Measurements from ENCODE around the gene WDR70.
"Not testable (repeated sequence)": the region's sequence is repeated elsewhere in the genome, so short reads cannot be mapped to it uniquely, and the experiment has no call there.

Gene WDR70

GRCh38 chr5:37767961-37768360 is 388.8 kb downstream of the WDR70 start:
- no peak for DNase-seq (ENCODE audit: low read depth)

- DNase-seq (ENCODE audit: low read depth), result no peak
Measured at GRCh38 chr5:37768371-37768770, 389.3 kb downstream of the WDR70 start.

- no peak for DNase-seq (ENCODE audit: low read depth)
Measured at GRCh38 chr5:37769108-37769507, 390.0 kb downstream of the WDR70 start.

- DNase-seq (ENCODE audit: low read depth), result no peak
Measured at GRCh38 chr5:37769840-37770239, 390.7 kb downstream of the WDR70 start.

GRCh38 chr5:37770786-37771185 is 391.7 kb downstream of the WDR70 start:
- DNase-seq (ENCODE audit: low read depth), result no peak

GRCh38 chr5:37771203-37771611 is 392.1 kb downstream of the WDR70 start:
- DNase-seq (ENCODE audit: low read depth), result no peak

GRCh38 chr5:37771731-37772130 is 392.6 kb downstream of the WDR70 start:
- DNase-seq (ENCODE audit: low read depth), result no peak

- DNase-seq (ENCODE audit: low read depth), result no peak
Measured at GRCh38 chr5:37772255-37772654, 393.1 kb downstream of the WDR70 start.

DNA sequence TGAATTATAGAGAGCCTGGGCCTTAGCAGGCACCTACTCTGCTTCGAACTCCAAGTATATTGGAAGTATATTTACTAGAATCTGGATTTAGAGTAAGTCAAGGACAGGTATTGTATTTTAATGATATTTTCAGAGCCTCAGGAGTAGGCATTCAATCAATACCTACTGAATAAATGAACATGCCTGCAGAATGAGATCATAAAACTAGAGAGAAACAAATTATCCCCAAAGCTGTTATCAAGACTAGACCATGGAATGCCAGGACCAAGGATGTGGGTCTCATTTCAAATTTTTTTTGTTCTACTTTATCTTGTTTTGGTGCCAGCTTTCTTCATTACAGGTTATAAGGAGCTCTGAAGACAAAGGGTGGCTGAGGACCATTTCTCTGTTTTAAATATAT is 394.7 kb downstream of the WDR70 start:
- no peak for DNase-seq (ENCODE audit: low read depth)

DNA sequence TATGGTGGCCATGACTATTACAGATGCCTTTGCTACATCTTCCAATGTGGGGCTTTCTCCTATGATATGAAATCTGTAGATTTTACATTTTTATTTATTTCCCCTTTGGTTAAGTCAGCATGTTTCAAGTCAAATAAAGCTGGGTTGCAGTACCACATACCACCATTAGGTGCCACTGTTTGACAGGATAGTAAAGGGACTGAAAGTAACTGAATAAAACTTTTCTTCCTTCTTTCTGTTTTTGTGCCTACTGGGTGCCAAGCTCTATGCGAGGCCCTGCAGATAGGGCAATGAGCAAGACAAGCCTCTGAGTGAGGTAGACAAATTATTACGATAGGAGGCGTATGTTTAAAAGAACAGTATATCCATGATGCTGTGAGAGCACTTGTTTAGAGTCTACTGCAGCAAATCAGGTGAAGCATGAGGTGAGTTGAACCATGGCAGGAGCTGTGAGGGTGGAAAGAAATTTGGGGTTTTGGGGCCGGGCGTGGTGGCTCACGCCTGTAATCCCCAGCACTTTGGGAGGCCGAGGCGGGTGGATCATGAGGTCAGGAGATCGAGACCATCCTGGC is 395.9 kb downstream of the WDR70 start:
- no peak for DNase-seq (ENCODE audit: low read depth)

- no peak for DNase-seq (ENCODE audit: low read depth)
Measured at GRCh38 chr5:37776826-37777225, 397.7 kb downstream of the WDR70 start.

DNA sequence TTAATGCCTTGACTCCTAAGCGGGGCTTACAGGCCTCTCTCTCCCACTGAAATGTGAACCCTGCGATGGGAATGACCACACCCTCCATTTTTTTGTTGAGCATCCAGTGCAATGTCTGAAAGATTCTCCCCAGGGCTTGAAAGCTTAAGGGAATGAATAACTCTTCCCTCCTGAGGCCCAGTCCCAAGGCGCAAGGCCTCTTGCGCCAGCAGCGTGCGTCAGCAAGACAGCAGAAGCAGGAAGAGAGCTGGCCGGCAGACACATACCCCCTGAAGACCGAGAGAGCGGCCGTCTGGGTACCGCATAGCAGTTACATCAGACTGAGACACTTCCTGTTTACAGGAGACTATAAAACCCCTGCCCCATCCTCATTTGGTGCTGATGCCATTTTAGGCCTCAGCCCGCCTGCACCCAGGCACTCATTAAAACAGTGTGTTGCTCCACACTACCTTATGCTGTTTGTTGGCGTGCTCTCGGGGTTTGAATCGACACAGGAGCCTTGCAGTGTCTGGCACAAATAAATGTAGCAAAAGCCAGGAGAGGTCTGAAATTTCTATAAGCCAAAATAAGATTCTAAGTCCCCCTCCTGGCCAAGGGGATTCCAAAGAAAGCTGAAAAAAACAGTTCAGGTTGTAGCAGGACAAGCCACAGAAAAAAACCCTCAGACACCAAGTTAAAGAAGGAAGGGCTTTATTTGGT is 398.5 kb downstream of the WDR70 start:
- no peak for DNase-seq (ENCODE audit: low read depth)

DNA sequence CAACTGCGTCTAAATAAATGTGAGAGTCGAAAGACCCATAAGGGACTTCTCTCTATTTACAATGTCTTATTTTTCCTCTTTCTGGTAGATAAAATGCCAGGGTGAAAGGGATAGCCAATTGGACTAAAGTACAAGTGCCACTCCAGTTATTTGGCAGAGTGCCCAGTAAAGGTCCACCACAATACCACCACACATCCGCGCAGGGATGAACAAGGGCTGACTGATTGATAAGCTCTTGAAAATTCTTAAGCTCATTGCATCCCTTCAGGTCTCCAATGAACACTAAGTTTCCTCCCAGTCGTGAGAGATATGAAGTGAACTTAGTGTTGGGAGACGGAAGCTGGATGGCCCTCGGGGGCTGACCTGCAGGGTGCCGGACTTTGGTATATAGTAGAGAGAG is 402.3 kb downstream of the WDR70 start:
- not testable (repeated sequence) for DNase-seq (ENCODE audit: low read depth)

DNA sequence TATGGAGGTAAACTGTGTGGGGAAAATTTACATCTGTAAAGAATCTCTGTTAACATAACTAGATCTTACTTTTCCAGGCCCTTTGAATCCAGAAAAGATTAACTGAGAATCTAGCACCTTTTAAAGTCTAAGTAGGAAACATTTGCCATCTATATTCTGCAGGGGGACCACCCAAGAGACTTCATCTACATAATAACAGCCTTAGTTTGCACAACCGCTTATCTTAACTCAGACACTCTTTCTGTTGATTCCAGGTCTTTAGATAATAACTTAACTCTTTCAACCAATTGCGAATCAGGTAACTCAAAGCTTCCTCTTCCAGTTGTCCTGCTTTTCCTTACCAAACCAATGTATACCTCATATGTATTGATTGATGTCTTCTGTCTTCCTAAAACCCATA is 407.3 kb downstream of the WDR70 start:
- DNase-seq (ENCODE audit: low read depth), result no peak

DNA sequence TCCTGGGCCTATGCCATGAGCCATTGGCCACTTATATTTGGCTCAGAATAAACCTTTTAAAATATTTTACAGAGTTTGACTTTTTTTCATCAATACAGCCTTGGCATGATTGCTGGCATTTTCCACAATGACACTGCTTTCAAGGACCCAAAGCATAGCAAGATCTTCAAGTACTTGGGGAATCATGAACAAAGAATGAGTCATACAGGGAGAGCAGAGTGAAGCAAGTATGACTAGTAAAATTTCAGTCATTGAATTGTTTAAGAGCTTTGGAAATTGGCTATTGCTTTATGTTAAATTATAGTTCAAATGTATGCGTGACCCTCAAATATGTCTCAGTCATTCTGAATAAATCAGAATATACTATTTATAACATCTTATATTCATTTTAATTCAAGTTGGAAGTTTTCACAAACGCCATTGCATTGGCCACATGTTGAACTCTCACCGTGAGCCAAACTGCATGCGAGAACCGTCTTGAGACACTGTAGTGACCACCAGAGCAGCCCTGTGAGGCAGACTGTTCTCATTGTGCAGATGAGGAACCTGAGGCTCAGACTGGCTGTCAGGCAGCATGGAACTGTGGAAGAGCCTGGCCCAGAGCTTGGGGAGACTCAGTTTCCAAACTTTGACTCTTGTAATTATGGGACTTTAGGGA is 407.9 kb downstream of the WDR70 start:
- DNase-seq (ENCODE audit: low read depth), result no peak

DNA sequence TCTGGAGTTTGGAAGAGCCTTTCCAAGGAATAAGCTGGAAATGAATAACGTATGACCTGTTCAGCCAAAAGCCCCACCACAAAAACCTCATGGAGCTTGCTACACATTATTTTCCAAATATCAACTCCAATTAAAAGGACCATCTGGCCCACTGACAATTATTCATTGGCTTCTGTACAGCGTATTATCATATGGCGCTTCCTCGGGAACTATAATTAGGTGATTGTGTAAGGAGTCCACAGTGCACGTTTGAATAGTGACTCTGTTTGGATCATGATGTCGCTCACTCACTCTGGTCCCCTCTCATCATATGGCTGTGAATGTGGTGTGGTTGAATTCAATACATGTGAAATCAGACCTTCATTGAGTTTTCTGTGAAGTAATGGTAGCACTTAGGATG is 408.6 kb downstream of the WDR70 start:
- DNase-seq (ENCODE audit: low read depth), result no peak

GRCh38 chr5:37789991-37790390 is 410.9 kb downstream of the WDR70 start:
- no peak for DNase-seq (ENCODE audit: low read depth)

DNA sequence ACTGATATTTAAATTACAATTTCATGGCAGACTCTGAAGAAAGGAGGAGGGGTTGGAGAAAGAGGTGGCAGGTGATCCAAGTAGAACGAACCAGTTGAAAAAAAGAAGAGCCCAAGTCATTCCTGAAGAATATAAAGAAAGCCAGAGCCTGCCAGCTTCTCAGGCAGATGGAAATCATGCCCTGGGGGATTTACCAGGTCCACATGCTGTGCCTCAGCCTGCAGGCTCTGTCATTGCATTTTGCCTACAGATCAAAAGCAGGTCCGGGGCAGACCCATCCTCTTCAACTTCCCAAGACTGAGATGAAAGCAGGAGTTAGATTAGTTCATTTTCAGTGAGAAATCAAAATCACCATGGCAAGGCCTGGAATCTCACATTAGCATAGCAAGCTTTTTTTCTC is 412.2 kb downstream of the WDR70 start:
- DNase-seq (ENCODE audit: low read depth), result no peak

- DNase-seq (ENCODE audit: low read depth), result no peak
Measured at GRCh38 chr5:37792975-37793631, 414.0 kb downstream of the WDR70 start.

DNA sequence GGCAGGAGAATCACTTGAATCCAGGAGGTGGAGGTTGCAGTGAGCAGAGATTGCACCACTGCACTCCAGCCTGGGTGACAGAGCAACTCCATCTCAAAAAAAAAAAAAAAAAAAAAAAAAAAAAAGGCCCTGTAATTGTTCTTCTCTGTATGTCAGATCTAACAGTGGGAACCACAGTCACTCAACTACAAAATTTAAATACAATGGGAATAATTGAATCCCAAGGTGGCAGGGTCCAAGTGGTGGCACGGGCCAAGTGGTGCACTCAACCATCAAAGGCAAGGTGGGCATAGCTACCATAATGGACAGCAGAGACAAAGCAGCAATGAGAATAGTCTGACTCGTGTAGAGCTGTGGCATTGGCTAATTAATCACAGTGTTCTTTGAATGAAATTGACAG is 416.2 kb downstream of the WDR70 start:
- not testable (repeated sequence) for DNase-seq (ENCODE audit: low read depth)

GRCh38 chr5:37796435-37796834 is 417.3 kb downstream of the WDR70 start:
- not testable (repeated sequence) for DNase-seq (ENCODE audit: low read depth)

DNA sequence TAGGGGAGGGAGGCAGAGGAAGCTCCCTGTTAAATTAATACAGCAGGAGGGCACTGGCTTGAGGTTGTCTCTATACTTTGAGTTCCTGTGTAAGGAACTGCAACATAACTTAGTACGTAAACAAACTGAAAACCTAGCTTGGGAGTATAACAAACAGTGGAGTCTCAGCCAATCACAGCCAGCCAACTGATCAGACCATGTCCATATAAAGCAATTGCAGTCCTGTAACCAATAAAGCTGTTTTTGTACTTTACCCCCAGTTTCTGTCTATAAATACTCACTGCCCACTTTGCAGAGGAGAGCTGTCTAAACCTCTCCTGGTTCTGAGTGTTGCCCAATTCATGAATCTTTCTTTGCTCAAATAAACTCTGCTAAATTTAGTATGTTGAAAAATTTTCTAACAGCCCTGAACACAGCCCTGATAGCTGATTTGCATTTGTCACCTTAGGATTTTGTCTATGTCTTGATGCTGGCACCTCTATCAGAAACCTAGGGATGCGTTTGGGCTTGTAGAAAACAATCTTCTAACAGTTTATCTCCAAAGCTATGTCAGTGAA is 420.8 kb downstream of the WDR70 start:
- DNase-seq (ENCODE audit: low read depth), result no peak

DNA sequence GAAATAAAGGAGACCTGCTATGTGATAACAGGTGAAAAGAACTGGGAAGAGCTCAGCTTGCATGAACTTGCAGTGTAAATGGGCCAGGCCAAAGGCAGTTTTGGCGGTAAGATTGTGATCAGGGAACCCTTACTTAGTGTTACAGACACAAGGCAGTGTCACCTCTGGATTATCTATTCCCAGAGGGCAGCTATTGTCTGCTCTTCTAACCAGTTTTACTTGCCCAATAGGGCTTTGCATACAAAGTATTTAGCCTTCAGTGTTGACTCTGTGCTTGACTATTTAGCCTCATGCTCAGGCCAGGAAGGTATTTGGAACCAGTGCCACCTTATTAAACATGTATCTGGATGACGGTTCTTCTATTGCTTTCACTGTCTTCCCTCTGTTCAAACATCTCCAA is 422.4 kb downstream of the WDR70 start:
- DNase-seq (ENCODE audit: low read depth), result no peak

All from activated T-cell treated with anti-CD3 and anti-CD28 coated beads for 24 hours (primary cell).